GM12801 (cell line): ENCODE results near the gene POLR1A.

ENCODE experiments used
- CTCF ChIP-seq: IDR thresholded peaks from one replicate; pipeline ENCODE4 v1.5.1; 2011; ENCODE audit warnings: control low read depth; ENCODE audit not compliant: insufficient read length; ENCODE audit errors: extremely low read depth

The POLR1A gene

GRCh38 chr2:85986121-85986520 is 119.6 kb downstream of the POLR1A start:
- TF ChIP-seq CTCF: no peak

GRCh38 chr2:85984788-85985187 is 120.9 kb downstream of the POLR1A start:
- no peak for TF ChIP-seq CTCF

GRCh38 chr2:85983766-85984165 is 121.9 kb downstream of the POLR1A start:
- no peak for TF ChIP-seq CTCF

GRCh38 chr2:85981579-85982247 is 124.0 kb downstream of the POLR1A start:
- no peak for TF ChIP-seq CTCF

GRCh38 chr2:85978883-85979780 is 126.6 kb downstream of the POLR1A start:
- TF ChIP-seq CTCF: no peak

GRCh38 chr2:85976106-85976920 is 129.4 kb downstream of the POLR1A start:
- no peak for TF ChIP-seq CTCF

GRCh38 chr2:85975581-85975980 is 130.1 kb downstream of the POLR1A start:
- no peak for TF ChIP-seq CTCF
